PC-3 (cell line): ENCODE data around the gene ADAMTS6. TPM values are rescaled to one million over a fixed set of nuclear protein-coding genes. Genes with fewer than 3 reads are reported as not detected.

Experiments used
- ATAC-seq: fragments of 200-7000 bp; cut with Tn5 transposase; 2 replicates; pipeline ENCODE4 v1.9.1; 2020; ENCODE audit warnings: mild to moderate bottlenecking, moderate library complexity
- BruUV-seq: library from RNA; stranded (reverse); fragments of 400-500 nt; replicated peaks from 2 replicates; lab custom pipeline; 2021; lab: Mats Ljungman, UMichigan
- CTCF ChIA-PET: fragments of 300-600 bp; sonication (Branson Sonifier 250); formaldehyde crosslinking; loops from one replicate; lab custom pipeline; 2022; ENCODE audit warnings: antibody characterized with exemption; lab: Charles Lee
- POLR2A ChIA-PET: fragments of 300-600 bp; sonication (Branson Sonifier 250); formaldehyde crosslinking; loops from one replicate; lab custom pipeline; 2022; ENCODE audit warnings: antibody characterized with exemption; ENCODE audit not compliant: unreplicated experiment; lab: Charles Lee
- DNase-seq: peaks from one replicate; pipeline ENCODE4 v3.0.0-alpha.2; 2015
- H2AFZ ChIP-seq: fragments of 300-600 bp; sonication (generic); 2 replicates; pipeline ENCODE4 v1.6.0; 2016; ENCODE audit warnings: antibody characterized with exemption, low read length
- H3F3A ChIP-seq: fragments of 300-600 bp; sonication (generic); one replicate; pipeline ENCODE4 v1.6.0; 2017; ENCODE audit warnings: antibody characterized with exemption, low read length, control low read depth, mild to moderate bottlenecking; ENCODE audit not compliant: unreplicated experiment
- H3K27ac ChIP-seq: fragments of 300-600 bp; sonication (generic); 2 replicates; pipeline ENCODE4 v1.5.1; 2016; ENCODE audit warnings: mild to moderate bottlenecking, low read length
- H3K27me3 ChIP-seq: fragments of 300-600 bp; sonication (generic); 2 replicates; pipeline ENCODE4 v1.6.1; 2016; ENCODE audit warnings: low read length, mixed read lengths
- H3K36me3 ChIP-seq: fragments of 300-600 bp; sonication (generic); 2 replicates; pipeline ENCODE4 v1.6.1; 2016; ENCODE audit warnings: low read depth, mixed run types, low read length, mixed read lengths
- H3K4me1 ChIP-seq: fragments of 300-600 bp; sonication (generic); 2 replicates; pipeline ENCODE4 v1.5.1; 2016; ENCODE audit warnings: low read length; ENCODE audit not compliant: insufficient read depth
- H3K4me2 ChIP-seq: fragments of 300-600 bp; sonication (generic); 2 replicates; pipeline ENCODE4 v1.6.0; 2016; ENCODE audit warnings: low read length
- H3K4me3 ChIP-seq: fragments of 300-600 bp; sonication (generic); 2 replicates; pipeline ENCODE4 v1.5.1; 2016; ENCODE audit warnings: mild to moderate bottlenecking, low read length, mixed read lengths
- H3K79me2 ChIP-seq: fragments of 300-600 bp; sonication (generic); 2 replicates; pipeline ENCODE4 v1.6.1; 2017; ENCODE audit warnings: low read length, mixed read lengths
- H3K9ac ChIP-seq: fragments of 300-600 bp; sonication (generic); 2 replicates; pipeline ENCODE4 v1.6.0; 2016; ENCODE audit warnings: mild to moderate bottlenecking, low read length
- H3K9me2 ChIP-seq: fragments of 300-600 bp; sonication (generic); replicated peaks from 2 replicates; pipeline ENCODE4 v1.6.1; 2016; ENCODE audit warnings: mixed run types, low read length, mixed read lengths
- H3K9me3 ChIP-seq: fragments of 300-600 bp; sonication (generic); 2 replicates; pipeline ENCODE4 v1.6.1; 2016; ENCODE audit warnings: low read length, mixed read lengths
- H4K20me1 ChIP-seq: fragments of 300-600 bp; sonication (generic); 2 replicates; pipeline ENCODE4 v1.6.1; 2016; ENCODE audit warnings: low read length, mixed read lengths
- EZH2 ChIP-seq: fragments of 300-600 bp; sonication (generic); IDR thresholded peaks from one replicate; pipeline ENCODE4 v1.6.1; 2017; ENCODE audit warnings: antibody characterized with exemption, mild to moderate bottlenecking, low read length; ENCODE audit not compliant: unreplicated experiment
- EZH2phosphoT487 ChIP-seq: fragments of 300-600 bp; sonication (generic); IDR thresholded peaks from 2 replicates; pipeline ENCODE4 v1.6.1; 2018; ENCODE audit warnings: mild to moderate bottlenecking, antibody characterized with exemption, low read length, borderline replicate concordance
- intact Hi-C: fragments of 100-400 bp; cut with micrococcal nuclease; formaldehyde crosslinking; loops from 2 replicates; pipeline ENCODE4 v1.9.0; 2023
- total RNA-seq: library from RNA; depleted of rRNA; stranded (reverse); fragments of >200 nt; gene quantifications from 2 replicates; pipeline ENCODE4 v1.2.3, GENCODE V29; 2014
- TF ChIP-seq, protein P1 (sequence below): fragments of 300-600 bp; sonication (generic); conservative IDR thresholded peaks from 2 replicates; pipeline ENCODE4 v1.5.1; 2017; ENCODE audit warnings: antibody characterized with exemption, low read depth, mild to moderate bottlenecking, low read length

Gene ADAMTS6
- total RNA-seq, 1 experiment from 2014 or later, result 1.7 TPM

DNA sequence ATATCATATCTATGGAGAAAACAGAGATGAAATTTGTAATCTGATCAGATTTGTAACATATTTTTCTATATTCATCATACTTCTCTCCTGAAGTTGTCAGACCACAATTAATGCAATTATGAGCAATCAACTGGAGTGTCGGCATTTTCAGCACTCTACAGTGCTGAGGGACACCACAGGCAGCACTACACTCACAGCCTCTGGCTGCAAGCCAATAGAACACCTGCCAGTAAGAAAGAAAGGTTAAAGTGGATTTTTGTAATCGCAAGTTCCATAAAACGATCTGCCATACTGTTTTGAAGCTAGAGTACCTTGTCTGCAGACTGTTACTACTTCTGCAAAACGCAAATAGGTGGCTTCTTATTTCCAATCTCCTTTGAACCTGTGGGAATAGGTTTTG is 147.6 kb downstream of the ADAMTS6 start:
- Histone ChIP-seq H2AFZ (no peak overlapping the region), H3K4me3 (no peak overlapping the region), H3K36me3 (no peaks in the 10 kb centered on the region), H3K4me2 (no peak overlapping the region), H4K20me1 (no peaks in the 10 kb centered on the region), H3K9me3 (no peaks in the 10 kb centered on the region), H3K27ac (no peak overlapping the region), H3K27me3 (no peaks in the 10 kb centered on the region), H3K9ac (no peak overlapping the region), H3K79me2 (no peaks in the 10 kb centered on the region), H3K9me2 (no peaks in the 10 kb centered on the region), H3K4me1 (no peaks in the 10 kb centered on the region), H3F3A (no peaks in the 10 kb centered on the region)
- intact Hi-C loops, result no loop called here
- no peak for DNase-seq
- ATAC-seq, result no peak
- ChIA-PET CTCF (no interaction called here), POLR2A (no interaction called here)
- BruUV-seq, result no TSS peak
- no peak for TF ChIP-seq EZH2
- TF ChIP-seq, protein P1, sequence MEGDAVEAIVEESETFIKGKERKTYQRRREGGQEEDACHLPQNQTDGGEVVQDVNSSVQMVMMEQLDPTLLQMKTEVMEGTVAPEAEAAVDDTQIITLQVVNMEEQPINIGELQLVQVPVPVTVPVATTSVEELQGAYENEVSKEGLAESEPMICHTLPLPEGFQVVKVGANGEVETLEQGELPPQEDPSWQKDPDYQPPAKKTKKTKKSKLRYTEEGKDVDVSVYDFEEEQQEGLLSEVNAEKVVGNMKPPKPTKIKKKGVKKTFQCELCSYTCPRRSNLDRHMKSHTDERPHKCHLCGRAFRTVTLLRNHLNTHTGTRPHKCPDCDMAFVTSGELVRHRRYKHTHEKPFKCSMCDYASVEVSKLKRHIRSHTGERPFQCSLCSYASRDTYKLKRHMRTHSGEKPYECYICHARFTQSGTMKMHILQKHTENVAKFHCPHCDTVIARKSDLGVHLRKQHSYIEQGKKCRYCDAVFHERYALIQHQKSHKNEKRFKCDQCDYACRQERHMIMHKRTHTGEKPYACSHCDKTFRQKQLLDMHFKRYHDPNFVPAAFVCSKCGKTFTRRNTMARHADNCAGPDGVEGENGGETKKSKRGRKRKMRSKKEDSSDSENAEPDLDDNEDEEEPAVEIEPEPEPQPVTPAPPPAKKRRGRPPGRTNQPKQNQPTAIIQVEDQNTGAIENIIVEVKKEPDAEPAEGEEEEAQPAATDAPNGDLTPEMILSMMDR, result no peak
- TF ChIP-seq EZH2phosphoT487, result no peak

DNA sequence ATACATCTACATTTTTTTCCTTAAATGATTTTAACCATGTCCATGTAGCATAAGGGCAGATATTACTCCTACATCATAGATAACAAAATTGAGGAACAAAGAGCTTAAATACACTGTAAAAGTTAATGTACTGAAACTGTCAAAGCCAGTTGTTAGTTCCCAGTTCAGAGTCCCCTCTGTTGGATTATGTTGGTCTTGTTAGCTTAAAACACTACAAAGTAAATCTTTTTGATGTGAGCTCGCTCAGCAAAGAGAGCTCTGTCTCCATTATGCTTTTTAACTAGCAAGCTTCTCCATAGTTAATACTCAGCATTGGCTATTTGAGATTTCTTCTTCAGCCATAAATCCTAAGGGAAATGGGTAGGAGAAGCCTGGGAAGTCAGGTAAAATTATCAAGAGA is 149.1 kb downstream of the ADAMTS6 start:
- H3K36me3 ChIP-seq, result no peaks in the 10 kb centered on the region
- no peaks in the 10 kb centered on the region for H3K9me2 ChIP-seq
- H3K27ac ChIP-seq, result no peak overlapping the region
- H3K79me2 ChIP-seq, result no peaks in the 10 kb centered on the region
- no peak for DNase-seq
- H2AFZ ChIP-seq, result no peak overlapping the region
- H3K27me3 ChIP-seq, result no peaks in the 10 kb centered on the region
- TF ChIP-seq, protein P1, result no peak
- TF ChIP-seq EZH2 (no peak), EZH2phosphoT487 (no peak)
- no peak for ATAC-seq
- no peak overlapping the region for H3K4me2 ChIP-seq
- no peak overlapping the region for H3K4me3 ChIP-seq
- peaks cover 7% of the 10 kb centered on the region for H3K4me1 ChIP-seq
- no peaks in the 10 kb centered on the region for H3F3A ChIP-seq
- no peaks in the 10 kb centered on the region for H4K20me1 ChIP-seq
- intact Hi-C loops, result no loop called here
- no peaks in the 10 kb centered on the region for H3K9me3 ChIP-seq
- POLR2A ChIA-PET, result no interaction called here
- CTCF ChIA-PET, result interaction anchor here (0.6 kb wide), 1 partner anchor 151 kb away, joined by 4 read pairs; no protein-coding TSS in a partner anchor
- H3K9ac ChIP-seq, result no peak overlapping the region
- BruUV-seq, result no TSS peak

DNA sequence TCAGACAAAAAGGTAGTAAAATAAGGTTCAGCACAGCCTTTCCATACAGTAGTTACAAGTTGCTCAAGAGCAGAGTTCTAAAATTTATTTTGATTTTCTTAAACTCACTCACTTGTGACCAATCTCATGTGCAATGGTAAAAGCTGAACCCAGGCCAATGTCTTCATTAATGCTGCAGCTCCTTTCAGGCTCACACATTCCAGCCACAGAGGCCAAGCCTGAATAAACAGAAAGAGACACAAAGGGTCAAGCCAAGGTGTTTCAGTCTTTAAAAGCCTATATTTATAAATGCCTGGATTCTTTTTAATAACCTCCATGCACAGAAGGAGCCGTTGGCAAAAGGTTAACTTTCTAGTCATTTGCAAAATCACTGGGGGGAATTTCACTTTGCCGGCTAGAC is 152.5 kb downstream of the ADAMTS6 start:
- no peak overlapping the region for H3K9ac ChIP-seq
- DNase-seq, result no peak
- intact Hi-C loops, result no loop called here
- H4K20me1 ChIP-seq, result no peaks in the 10 kb centered on the region
- ChIA-PET POLR2A (no interaction called here), CTCF (no interaction called here)
- no peaks in the 10 kb centered on the region for H3K9me2 ChIP-seq
- no peaks in the 10 kb centered on the region for H3K9me3 ChIP-seq
- no peaks in the 10 kb centered on the region for H3K79me2 ChIP-seq
- no peak for TF ChIP-seq EZH2phosphoT487
- TF ChIP-seq, protein P1, result no peak
- H3K4me3 ChIP-seq, result no peak overlapping the region
- no peak overlapping the region for H3K4me2 ChIP-seq
- H2AFZ ChIP-seq, result no peak overlapping the region
- H3K4me1 ChIP-seq, result peaks cover 17% of the 10 kb centered on the region
- no peaks in the 10 kb centered on the region for H3K36me3 ChIP-seq
- ATAC-seq, result no peak
- BruUV-seq, result no TSS peak
- H3K27ac ChIP-seq, result no peak overlapping the region
- no peaks in the 10 kb centered on the region for H3F3A ChIP-seq
- H3K27me3 ChIP-seq, result no peaks in the 10 kb centered on the region
